NCI-H2107 treated with DMSO at 0.1 percent for 48 hours (cell line): ENCODE measurements around the gene GM2A.
"Not testable (repeated sequence)": the region's sequence is repeated elsewhere in the genome, so short reads cannot be mapped to it uniquely, and the experiment has no call there.

Source experiments
- DNase-seq: peaks from one replicate; lab custom pipeline; 2025; ENCODE audit not compliant: unreplicated experiment; lab: John Stamatoyannopoulos, UW

GM2A gene

DNA sequence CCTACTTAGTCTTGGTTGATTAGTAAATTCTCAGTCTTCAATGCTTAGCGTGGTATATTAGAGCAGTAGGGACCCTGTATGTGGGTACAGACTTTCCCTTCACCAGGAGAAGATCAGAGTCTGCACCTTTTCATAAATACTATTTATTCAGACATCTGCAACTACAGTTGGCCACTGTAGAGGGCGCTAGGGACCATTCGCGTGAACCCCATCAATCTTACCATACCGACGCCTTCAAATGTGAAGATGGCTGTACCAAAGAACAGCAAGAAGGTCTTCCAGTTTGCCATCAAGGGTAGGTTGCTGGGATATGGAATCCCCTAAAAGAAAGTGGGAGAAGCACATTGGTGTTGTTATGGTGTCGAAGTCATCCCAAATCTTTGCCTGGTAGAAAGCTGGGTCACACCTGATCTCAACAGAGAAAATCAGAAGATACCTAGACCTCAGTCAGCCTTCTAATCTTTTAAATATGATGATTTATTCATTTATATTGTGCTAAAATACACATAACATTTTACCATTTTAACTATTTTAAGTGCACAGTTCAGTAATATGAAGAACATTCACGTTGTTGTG is 31.5 kb downstream of the GM2A start:
- no peak for DNase-seq

DNA sequence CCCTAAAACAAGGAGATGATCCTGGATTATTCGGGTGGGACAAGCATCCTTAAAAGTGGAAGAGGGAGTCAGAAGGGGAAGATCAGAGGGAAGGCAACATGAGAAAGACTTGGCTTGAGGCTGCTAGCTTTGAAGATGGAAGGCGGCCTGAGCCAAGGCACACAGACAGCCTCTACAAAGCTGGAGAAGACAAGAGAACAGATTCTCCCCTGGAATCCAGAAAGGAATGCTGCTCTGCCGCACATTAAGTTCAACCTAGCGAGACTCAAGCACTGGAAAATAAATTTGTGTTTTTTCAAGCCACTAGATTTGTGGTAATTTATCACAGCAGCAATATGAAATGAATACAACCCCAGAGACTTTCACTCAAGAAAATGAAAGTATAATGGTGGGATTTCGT is 32.7 kb downstream of the GM2A start:
- DNase-seq = no peak

GRCh38 chr5:151286246-151286645 is 33.3 kb downstream of the GM2A start:
- DNase-seq = no peak

DNA sequence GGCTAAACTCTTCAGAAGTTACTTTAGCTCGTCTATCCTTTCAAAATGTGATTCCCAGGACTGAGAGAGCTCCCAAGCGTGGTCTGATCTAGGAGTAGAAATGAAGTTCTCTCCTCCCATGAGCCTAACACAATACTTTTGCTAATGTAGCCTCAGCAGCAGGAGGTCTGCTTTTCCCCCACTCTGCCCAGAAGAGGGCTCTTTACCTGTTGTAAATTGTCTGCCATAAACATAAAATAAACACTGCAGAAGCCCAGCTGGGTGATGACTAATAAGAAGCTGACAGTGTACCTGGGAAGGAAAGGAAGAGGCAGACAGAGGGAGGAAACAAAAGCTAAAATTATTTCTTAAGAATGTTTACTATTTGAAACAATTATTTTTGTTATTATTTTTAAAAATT is 35.2 kb downstream of the GM2A start:
- peak; percentile 3 for DNase-seq

GRCh38 chr5:151293624-151294023 is 40.6 kb downstream of the GM2A start:
- no peak for DNase-seq

DNA sequence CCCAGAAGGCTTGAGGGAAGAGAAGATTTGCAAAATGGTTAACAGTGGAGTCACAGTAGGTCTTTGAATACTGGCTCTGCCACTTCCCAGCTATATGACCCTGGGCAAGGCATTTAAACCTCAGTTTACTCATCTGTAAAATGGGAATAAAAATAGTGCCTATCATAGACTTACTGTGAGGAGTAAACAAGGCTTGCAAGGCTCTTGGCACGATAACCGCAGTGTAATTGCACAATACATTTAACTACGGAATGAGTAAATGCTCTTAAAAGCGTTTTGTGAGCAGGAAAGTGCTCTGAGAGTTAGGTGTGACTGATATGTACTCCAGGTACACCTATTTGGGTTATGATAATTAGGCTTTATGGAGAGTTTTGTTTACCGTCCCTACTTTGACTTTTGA is 42.2 kb downstream of the GM2A start:
- DNase-seq = no peak

DNA sequence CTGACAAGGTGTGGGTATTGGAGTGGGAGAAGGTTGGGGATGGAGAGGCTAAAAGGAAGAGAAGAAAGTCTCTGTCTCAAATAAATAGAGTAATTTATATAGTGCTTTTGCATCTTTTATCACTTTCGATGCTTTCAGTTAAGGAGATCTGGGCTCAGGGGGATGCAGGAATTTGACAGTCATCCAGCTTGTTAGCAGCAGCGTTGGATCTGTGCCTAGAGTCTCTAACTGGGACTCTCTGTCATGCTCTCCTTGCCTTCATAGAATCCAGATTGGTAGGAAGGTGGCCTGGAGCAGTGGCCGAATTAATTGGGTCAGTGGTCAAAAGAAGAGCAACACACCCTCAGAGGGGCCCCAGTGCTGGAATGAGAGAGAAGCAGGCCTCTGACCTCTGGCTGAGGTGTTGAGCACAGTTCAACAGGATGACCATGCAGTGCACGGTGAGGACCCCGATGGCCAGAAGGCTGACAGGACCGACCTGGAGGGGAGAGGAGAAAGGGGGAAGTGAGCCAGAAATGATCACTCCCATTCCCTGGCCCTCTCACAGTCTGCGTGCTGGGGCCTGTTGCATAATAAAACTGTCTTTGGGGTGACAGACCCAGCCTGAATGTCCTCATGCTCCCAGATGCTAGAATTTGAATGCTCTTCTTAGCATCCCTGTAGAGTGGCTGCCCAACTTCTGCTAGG is 42.9 kb downstream of the GM2A start:
- DNase-seq = no peak

DNA sequence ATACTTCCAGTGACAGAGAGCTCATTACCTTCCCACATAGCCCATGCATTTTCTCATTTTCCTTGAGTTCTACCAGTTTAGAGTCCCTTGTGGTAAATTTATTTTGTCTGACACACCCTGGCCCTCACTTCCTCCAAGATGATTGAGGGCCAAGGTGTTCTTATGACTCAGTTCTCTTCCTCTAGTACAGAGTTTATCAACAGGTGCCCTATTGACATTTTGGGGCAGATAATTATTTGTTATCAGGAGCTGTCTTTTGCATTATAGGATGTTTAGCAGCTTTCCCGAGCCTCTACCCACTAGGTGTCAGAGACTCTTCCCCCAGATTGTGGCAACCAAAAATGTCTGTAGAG is 43.5 kb downstream of the GM2A start:
- DNase-seq = no peak

GRCh38 chr5:151296974-151297373 is 44.0 kb downstream of the GM2A start:
- DNase-seq = no peak

DNA sequence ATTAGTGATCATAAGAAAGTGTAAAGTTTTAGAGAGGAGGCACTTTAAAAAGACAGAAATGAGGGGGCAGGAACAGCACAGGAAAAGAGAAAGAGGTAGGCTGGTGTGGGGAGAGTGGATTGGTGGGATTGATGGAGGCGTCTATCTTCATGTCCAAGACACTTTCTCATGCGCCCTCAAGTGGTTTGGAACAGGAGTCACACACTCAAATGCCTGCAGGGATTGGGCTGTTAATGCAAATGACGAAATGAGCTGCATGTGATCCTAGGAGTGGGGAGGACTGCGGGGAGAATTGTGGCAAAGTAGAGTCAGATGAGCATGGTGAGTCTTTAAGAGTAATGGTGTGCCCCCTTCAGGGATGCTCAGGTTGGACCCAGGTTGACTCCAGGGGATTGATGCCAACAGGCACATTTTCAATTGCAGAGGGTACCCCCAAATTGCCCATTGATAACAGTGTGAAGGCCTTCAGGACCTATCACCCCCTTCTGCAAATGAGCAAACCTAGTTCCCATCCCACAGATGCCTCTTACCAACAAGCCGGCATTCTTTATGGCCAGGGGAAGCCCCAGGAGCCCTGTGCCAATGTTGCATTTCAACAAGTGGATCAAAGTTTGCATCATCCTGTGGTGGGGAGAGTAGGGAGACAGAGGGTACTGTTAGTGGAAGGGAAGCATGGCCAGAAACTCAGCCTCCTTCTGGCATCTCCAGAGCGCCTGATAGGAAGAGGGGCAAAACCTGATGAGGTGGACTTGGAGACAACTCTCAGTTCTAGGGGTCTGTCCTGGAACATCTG is 45.3 kb downstream of the GM2A start:
- DNase-seq = no peak

DNA sequence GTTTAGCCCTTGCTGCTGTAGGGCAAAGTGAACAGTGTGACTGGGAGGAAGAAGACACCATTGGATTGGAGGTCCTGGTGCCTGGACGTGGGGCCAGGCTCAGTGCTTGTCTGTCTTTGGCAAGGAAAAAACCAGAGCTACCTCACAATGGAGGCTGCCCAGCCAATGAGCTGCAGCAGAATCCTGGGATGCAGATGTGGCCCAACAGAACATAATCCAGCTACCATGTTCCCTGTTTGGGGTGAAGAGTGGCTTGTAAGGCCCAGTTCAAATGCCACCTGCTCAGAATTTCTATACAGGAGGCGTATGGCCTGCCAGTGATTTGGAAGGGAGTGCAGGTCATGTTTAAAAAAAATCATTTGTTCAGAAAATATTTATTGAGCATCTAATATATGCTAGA is 50.7 kb downstream of the GM2A start, which contains the start of gene SLC36A3:
SLC36A3 (minus strand) TSS at position 101 of the 400 bp plus-strand sequence. CDS start 412 bp downstream, outside the sequence.
- DNase-seq = no peak

DNA sequence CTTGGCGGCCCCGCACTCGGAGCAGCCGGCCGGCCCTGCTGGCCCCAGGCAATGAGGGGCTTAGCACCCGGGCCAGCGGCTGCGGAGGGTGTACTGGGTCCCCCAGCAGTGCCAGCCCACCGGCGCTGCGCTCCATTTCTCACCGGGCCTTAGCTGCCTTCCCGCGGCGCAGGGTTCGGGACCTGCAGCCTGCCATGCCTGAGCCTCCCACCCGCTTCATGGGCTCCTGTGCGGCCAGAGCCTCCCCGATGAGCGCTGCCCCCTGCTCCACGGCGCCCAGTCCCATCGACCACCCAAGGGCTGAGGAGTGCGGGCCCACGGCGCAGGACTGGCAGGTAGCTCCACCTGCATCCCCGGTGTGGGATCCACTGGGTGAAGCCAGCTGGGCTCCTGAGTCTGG is 56.3 kb downstream of the GM2A start:
- not testable (repeated sequence) for DNase-seq

DNA sequence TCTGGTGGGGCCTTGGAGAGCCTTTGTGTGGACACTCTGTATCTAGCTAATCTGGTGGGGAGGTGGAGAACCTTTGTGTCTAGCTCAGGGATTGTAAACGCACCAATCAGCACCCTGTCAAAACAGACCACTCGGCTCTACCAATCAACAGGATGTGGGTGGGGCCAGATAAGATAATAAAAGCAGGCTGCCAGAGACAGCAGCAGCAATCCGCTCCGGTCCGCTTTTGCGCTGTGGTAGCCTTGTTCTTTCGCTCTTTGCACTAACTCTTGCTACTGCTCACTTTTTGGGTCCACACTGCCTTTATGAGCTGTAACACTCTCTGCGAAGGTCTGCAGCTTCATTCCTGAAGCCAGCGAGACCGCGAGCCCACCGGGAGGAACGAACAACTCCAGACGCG is 56.8 kb downstream of the GM2A start:
- DNase-seq = not testable (repeated sequence)

DNA sequence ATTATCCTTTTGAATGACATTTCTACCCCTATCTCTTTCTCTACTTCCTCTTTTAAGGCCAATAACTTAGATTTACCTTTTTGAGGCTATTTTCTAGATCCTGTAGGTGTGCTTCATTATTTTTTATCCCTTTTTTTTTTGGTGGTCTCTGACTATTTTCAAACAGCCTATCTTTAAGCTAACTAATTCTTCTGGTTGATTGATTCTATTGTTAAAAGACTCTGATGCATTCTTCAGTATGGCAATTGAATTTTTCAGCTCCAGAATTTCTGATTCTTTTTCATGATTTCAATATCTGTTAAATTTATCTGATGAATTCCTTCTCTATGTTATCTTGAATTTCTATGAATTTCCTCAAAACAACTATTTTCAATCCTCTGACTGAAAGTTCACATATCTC is 57.9 kb downstream of the GM2A start:
- DNase-seq = no peak

GRCh38 chr5:151312756-151313324 is 59.9 kb downstream of the GM2A start:
- no peak for DNase-seq

GRCh38 chr5:151313357-151313756 is 60.4 kb downstream of the GM2A start:
- no peak for DNase-seq

DNA sequence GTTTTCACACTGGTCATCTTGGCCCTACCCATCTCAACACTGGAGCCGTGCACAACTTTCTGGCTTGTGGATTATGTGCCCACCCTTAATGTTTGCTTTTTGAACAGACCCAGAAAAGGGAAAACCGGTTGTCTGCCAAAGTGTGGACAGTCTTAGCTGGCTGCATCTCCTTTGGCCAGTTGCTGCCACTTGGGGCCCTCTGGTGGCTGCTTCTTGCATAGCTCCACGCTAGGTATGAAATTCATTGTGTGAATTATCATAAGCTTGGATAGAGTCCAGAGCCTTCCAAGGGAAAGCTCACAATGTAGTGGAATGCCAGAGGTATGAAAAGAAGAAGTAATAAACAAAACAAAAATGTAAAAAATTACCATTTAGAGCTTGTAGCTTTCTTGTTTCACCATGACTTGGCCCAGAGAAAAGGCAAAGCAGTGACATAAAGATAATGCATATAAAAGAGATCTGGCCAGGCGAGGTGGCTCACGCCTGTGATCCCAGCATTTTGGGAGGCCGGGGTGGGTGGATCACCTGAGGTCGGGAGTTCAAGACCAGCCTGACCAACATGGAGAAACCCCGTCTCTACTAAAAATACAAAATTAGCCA is 63.1 kb downstream of the GM2A start:
- DNase-seq = peak; percentile 8

GRCh38 chr5:151317871-151318270 is 64.9 kb downstream of the GM2A start:
- DNase-seq = no peak

DNA sequence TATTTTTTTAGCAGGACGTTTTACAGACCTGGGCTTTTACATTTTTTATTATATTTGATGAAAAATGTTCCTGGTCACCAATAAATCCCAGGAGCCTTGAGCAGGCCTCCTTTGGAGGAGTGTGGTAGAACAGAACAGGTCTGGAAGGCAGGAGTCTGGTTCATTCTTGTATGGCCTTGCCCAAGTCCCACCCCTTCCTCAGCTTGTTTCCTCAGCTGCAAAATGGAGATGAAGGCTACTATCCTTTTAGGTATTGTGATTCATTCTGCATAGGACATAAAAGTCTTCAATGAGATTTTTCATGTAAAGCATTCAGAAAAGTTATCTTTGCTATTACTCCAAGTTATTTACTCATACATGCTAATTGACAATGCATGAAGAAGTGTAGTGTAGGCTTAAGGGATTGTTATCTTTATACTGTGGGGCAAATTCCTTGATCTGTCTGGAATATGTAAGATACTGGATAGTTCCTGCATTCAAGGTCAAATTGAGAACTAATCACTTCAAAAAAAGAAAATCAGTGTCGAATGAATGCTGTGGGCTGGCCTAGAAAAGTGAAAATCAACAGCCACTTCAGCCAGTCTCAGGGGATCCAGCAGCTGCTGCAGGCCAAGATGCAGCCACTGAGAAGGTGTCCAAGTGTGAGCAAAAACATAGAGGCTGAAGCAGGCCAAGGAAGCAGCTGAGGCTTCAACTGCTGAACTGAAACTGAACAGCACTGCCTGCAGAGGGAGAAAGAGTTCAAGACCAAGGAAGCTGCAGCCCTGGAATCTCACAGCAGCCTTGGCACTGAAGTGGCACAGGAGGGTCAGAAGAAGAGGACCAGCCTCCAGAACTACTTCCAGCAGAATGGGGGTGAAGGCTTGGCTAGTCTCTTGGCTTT is 66.1 kb downstream of the GM2A start:
- peak; percentile 6 for DNase-seq
